ENCODE results near the gene FAM20B. TPM values are rescaled to one million over a fixed set of nuclear protein-coding genes. Genes with fewer than 3 reads are reported as not detected.

The FAM20B gene
- total RNA-seq, 4 donors from 2014 or later = 16.3 to 27.3 (median 18.7) TPM

DNA sequence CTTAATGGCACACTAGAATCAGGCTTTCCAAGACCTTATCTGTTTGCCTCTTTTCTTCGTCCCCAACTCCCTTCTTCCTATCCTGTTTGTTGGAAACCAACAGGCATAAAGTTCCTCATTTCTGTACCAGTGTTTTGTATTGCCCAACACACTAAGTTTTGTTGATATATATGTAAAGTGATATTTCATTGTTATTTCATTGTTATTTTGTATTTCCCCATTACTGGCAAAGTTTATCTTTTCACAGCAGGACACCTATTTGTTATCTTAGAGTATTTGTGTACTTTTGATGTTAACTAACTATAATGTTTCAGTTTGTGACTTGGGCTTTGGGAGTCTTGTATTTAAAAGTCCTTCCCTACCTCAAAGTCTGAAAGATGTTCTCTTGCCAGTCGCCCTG, 27.1 kb downstream of the FAM20B start:
- H3K4me1 ChIP-seq = no peaks in the 10 kb centered on the region
- DNase-seq = no peak
- H3K27ac ChIP-seq = no peak overlapping the region
- 89 to 90% methylated on average over 2 of the region's 2 CpGs for WGBS, 2 donors
- H3K4me3 ChIP-seq = no peak overlapping the region
- no peaks in the 10 kb centered on the region for H3K27me3 ChIP-seq
- TF ChIP-seq, protein P1, sequence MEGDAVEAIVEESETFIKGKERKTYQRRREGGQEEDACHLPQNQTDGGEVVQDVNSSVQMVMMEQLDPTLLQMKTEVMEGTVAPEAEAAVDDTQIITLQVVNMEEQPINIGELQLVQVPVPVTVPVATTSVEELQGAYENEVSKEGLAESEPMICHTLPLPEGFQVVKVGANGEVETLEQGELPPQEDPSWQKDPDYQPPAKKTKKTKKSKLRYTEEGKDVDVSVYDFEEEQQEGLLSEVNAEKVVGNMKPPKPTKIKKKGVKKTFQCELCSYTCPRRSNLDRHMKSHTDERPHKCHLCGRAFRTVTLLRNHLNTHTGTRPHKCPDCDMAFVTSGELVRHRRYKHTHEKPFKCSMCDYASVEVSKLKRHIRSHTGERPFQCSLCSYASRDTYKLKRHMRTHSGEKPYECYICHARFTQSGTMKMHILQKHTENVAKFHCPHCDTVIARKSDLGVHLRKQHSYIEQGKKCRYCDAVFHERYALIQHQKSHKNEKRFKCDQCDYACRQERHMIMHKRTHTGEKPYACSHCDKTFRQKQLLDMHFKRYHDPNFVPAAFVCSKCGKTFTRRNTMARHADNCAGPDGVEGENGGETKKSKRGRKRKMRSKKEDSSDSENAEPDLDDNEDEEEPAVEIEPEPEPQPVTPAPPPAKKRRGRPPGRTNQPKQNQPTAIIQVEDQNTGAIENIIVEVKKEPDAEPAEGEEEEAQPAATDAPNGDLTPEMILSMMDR (IDR thresholded peaks at IDR 0.05) = no peak
- TF ChIP-seq POLR2A (IDR thresholded peaks at IDR 0.05) = no peak
- no peaks in the 10 kb centered on the region for H3K9me3 ChIP-seq
- H3K36me3 ChIP-seq = peaks cover 0 to 58% (median 0%) of the 10 kb centered on the region in 3 donors
- intact Hi-C loops (cut with DNase I) = no loop called here

DNA sequence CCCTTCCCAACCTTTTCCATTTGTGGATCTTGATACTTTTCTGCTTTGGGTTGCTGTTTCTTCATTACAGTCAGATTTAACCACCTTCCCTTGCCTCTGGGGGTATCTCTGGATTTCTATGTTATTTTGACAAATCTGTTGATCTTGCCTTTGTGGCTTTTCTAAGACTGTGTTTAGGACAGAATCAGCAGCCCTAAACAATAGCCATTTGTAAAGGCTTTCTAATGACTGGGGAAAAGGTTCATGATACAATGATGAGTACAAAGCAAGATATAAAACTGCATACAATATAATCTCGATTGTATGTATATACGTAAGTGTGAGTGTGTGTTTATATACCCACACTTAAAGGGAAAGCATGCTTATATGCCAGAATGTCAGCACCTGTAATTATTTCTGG, 27.8 kb downstream of the FAM20B start:
- 74 to 87% methylated on average over 2 of the region's 2 CpGs for WGBS, 2 donors
- no peak overlapping the region for H3K27ac ChIP-seq
- H3K9me3 ChIP-seq = no peaks in the 10 kb centered on the region
- no peak for DNase-seq
- peaks cover 0 to 55% (median 0%) of the 10 kb centered on the region in 3 donors for H3K36me3 ChIP-seq
- H3K4me3 ChIP-seq = no peak overlapping the region
- H3K4me1 ChIP-seq = no peaks in the 10 kb centered on the region
- intact Hi-C loops (cut with DNase I) = no loop called here
- TF ChIP-seq POLR2A (IDR thresholded peaks at IDR 0.05) = no peak
- TF ChIP-seq, protein P1 (IDR thresholded peaks at IDR 0.05) = no peak
- H3K27me3 ChIP-seq = no peaks in the 10 kb centered on the region

GRCh38 chr1:179055937-179056336, 30.2 kb downstream of the FAM20B start:
- 97 to 100% methylated on average over 2 of the region's 2 CpGs for WGBS, 2 donors
- H3K9me3 ChIP-seq = no peaks in the 10 kb centered on the region
- no peaks in the 10 kb centered on the region for H3K4me1 ChIP-seq
- H3K4me3 ChIP-seq = no peak overlapping the region
- no peaks in the 10 kb centered on the region for H3K27me3 ChIP-seq
- no peak overlapping the region for H3K27ac ChIP-seq
- DNase-seq = no peak
- TF ChIP-seq POLR2A (IDR thresholded peaks at IDR 0.05) = no peak
- TF ChIP-seq, protein P1 (IDR thresholded peaks at IDR 0.05) = no peak
- intact Hi-C loops (cut with DNase I) = no loop called here
- H3K36me3 ChIP-seq = peaks cover 0 to 49% (median 0%) of the 10 kb centered on the region in 3 donors

DNA sequence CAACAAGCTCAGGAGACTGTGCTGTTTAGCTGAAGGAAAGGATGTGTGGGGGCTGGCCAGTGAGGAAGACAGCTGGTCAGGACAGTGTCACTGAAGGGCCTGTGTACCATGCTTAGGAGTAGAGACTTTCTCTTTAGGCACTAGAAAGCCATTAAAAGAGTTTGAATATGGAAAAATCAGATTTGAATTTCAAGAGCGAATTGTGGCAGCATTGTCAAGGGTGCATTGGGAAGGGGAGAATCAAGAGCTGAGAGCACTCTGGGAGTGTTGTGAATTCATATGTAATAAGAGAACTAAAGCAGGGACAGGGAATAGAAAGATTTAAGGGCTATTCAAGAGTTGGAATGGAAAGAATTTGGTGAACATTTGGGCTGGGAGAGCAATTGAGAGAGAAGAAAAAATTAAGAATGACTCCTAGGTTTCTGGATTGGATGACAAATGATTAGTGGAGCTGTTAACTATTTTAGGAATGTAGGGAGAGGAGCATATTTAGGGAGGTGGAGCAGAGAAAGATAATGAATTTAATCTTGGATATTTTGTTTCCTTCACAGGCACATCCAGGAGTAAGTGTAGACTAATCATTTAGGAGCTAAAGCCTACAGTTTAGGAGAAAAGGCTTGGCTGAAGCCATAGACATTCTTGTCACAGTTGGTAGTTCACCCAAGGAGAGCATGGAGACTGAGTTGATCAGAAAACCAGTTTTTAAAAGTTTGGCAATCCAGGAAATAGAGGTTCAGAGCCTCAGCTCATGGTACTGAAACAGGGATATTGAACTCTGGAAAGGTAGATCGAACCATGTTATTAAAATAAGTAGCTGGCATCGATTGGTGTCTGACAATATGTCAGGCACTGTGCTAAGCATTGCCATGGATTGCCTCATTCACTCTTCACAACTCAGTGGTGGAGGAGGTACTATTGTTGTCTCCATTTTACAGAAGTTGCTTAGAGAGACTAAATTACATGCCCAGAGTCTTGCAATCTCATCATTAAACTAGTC, 33.1 kb downstream of the FAM20B start:
- Histone ChIP-seq H3K4me3 (no peak overlapping the region), H3K4me1 (no peaks in the 10 kb centered on the region), H3K36me3 (peaks cover 0 to 54% (median 0%) of the 10 kb centered on the region in 3 donors), H3K27ac (no peak overlapping the region), H3K27me3 (no peaks in the 10 kb centered on the region), H3K9me3 (no peaks in the 10 kb centered on the region)
- intact Hi-C loops (cut with DNase I) = no loop called here
- TF ChIP-seq, protein P1 (IDR thresholded peaks at IDR 0.05) = no peak
- TF ChIP-seq POLR2A (IDR thresholded peaks at IDR 0.05) = no peak
- no peak for DNase-seq
- WGBS, 2 donors = 92 to 98% methylated on average over 3 of the region's 3 CpGs
